Measurements from ENCODE around the gene PEX14.

Gene PEX14

DNA sequence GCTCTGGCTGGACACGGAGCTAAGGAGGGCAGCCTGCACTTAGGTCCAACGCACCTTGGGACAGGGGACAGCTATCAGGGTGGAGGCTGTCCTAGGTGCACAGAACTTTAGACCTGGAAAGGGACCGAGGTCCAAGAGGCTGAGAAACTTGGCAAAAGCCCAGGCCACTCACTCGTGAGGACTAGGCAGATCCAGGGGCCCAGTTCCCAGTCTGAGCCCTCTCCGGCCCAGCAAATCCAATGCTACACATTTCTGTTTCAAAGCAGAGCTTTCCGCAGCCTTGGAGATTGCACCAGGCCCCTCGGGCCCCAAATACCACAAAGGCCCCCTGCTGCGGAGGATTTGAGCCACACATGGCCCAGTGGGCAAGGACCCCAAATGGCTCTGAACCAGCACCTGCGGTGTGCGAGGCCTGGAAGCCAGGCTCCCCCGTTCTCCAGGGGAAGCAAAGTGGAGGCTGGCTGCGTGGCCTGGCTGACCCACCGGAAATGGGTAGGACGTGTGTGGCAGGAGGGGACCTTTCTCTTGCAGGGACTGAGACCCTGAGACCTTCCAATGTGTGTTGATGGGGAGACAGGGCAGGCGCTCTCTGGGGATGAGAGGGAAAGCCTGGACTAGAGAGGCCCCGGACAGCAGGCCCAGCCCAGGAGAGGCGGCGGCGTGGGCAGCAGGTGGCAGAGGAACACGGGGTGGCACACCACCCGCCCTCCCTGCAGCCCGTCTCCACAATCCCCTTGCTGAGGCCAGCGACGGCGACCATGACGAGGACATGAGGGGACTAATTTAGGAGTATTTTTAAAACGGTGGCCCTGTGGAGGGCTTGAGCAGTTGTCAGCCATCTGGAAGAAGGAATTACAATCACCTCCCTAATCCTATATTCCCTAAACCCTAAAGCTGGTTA is 203.0 kb downstream of the PEX14 start:
- no peaks in the 10 kb centered on the region for H3K9me3 ChIP-seq (ENCODE audit: insufficient read depth, low read length)
- no peaks in the 10 kb centered on the region for H3K27me3 ChIP-seq (ENCODE audit: insufficient read depth, insufficient read length)
- TF ChIP-seq ZNF274 (IDR thresholded peaks at IDR 0.05; ENCODE audit: low read depth, low read length) (no peak), SUZ12 (IDR thresholded peaks at IDR 0.05; ENCODE audit: extremely low read depth, insufficient read depth, insufficient read length) (no peak), YY1 (IDR thresholded peaks at IDR 0.05; ENCODE audit: insufficient read depth, insufficient read length) (no peak)
- H3K4me3 ChIP-seq (ENCODE audit: insufficient read length, low read depth), result no peak overlapping the region
- peak overlapping the region; percentile 71 for H3K9ac ChIP-seq (ENCODE audit: insufficient read length, low read depth)
- peaks cover 23% of the 10 kb centered on the region for H3K4me1 ChIP-seq (ENCODE audit: insufficient read depth, insufficient read length)
- no peak for DNase-seq (ENCODE audit: low read depth, low spot score)
- H3K36me3 ChIP-seq (ENCODE audit: insufficient read depth, insufficient read length, low read length), result no peaks in the 10 kb centered on the region

DNA sequence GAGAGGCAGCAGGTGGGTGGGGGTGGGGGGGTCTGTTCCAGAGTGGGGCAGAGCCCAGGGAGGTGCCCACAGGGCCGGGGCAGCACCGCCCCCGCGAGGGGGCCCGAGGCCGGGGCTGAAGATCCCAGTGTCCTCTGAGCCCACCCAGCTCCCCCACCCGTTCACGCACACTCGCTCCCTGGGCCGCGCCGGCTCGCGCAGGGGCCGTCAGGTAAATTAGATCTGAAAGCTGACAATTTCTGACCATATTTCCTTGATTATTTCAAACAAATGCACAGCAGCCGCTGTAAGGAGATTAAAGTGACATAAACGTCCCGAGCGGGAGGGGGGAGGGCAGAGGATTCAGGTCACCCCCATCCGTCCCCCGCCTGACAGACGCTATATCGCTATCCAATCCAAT is 203.7 kb downstream of the PEX14 start:
- no peak for TF ChIP-seq ZNF274 (IDR thresholded peaks at IDR 0.05; ENCODE audit: low read depth, low read length)
- TF ChIP-seq SUZ12 (IDR thresholded peaks at IDR 0.05; ENCODE audit: extremely low read depth, insufficient read depth, insufficient read length), result no peak
- TF ChIP-seq YY1 (IDR thresholded peaks at IDR 0.05; ENCODE audit: insufficient read depth, insufficient read length), result no peak
- no peaks in the 10 kb centered on the region for H3K9me3 ChIP-seq (ENCODE audit: insufficient read depth, low read length)
- no peaks in the 10 kb centered on the region for H3K27me3 ChIP-seq (ENCODE audit: insufficient read depth, insufficient read length)
- DNase-seq (ENCODE audit: low read depth, low spot score), result no peak
- H3K9ac ChIP-seq (ENCODE audit: insufficient read length, low read depth), result no peak overlapping the region
- H3K4me1 ChIP-seq (ENCODE audit: insufficient read depth, insufficient read length), result peaks cover 23% of the 10 kb centered on the region
- H3K36me3 ChIP-seq (ENCODE audit: insufficient read depth, insufficient read length, low read length), result no peaks in the 10 kb centered on the region
- H3K4me3 ChIP-seq (ENCODE audit: insufficient read length, low read depth), result no peak overlapping the region

DNA sequence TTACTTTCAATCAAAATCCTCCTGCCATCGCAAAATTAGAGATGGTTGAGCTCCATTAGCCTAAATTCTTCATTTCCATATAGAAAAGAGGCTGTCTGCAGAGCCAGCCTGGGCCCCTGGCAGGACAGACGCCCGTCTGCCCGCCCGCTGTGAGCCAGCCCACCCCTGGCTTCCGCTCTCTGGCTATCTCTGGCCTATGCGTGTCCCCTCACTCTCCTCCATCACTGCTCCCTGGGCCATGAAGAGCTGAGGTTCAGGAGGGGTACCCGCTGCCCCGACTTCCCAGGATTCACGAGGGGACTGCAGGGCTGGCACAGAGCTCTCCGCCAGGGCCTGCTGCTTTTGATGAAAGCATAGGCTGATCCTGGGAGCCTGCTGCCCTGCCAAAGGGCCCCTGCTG is 204.1 kb downstream of the PEX14 start:
- Histone ChIP-seq H3K4me1 (ENCODE audit: insufficient read depth, insufficient read length) (peaks cover 23% of the 10 kb centered on the region), H3K9ac (ENCODE audit: insufficient read length, low read depth) (no peak overlapping the region), H3K4me3 (ENCODE audit: insufficient read length, low read depth) (no peak overlapping the region), H3K36me3 (ENCODE audit: insufficient read depth, insufficient read length, low read length) (no peaks in the 10 kb centered on the region), H3K27me3 (ENCODE audit: insufficient read depth, insufficient read length) (no peaks in the 10 kb centered on the region), H3K9me3 (ENCODE audit: insufficient read depth, low read length) (no peaks in the 10 kb centered on the region)
- DNase-seq (ENCODE audit: low read depth, low spot score), result no peak
- TF ChIP-seq ZNF274 (IDR thresholded peaks at IDR 0.05; ENCODE audit: low read depth, low read length) (no peak), SUZ12 (IDR thresholded peaks at IDR 0.05; ENCODE audit: extremely low read depth, insufficient read depth, insufficient read length) (no peak), YY1 (IDR thresholded peaks at IDR 0.05; ENCODE audit: insufficient read depth, insufficient read length) (no peak)

DNA sequence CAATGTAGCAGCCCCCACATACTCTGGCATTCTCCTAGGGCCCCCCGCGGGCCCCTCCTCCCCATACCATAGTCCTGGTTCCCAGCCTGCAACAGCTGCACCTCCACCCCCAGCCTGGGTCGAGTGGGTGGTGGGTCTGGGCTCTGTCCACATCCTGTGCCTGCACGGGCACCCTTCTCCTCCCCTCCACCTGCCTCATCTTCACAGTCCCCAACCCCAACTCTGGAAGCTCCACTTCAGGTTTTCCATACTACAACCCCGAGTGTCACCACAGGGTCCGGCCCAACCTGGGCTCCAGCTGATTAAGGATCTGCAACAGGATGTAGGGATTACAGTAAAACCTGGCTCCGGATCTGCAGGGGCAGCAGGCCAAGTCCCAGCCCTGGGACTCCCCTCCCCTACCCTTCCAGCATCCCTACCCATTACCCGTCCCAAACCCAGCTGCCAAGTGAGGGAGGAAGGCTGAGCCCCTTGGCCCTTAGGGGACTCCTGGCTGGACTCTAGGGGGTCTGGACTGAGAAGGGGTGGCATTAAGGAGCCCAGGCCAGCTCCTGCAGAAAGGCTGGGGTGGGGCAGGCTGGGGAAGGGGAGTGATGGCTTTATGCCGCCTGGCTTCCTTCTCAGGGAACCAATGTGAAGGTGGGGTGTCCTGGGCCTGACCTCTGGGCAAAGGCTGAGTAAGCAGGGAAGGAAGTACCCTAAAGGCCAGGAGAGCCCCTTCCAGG is 204.9 kb downstream of the PEX14 start:
- peak; percentile 77 for DNase-seq (ENCODE audit: low read depth, low spot score)

More for the DNA sequence above, 204.9 kb downstream of the PEX14 start:
- H3K4me3 ChIP-seq (ENCODE audit: insufficient read length, low read depth), result no peak overlapping the region
- no peak for TF ChIP-seq SUZ12 (IDR thresholded peaks at IDR 0.05; ENCODE audit: extremely low read depth, insufficient read depth, insufficient read length)
- TF ChIP-seq YY1 (IDR thresholded peaks at IDR 0.05; ENCODE audit: insufficient read depth, insufficient read length), result no peak
- TF ChIP-seq ZNF274 (IDR thresholded peaks at IDR 0.05; ENCODE audit: low read depth, low read length), result no peak
- H3K36me3 ChIP-seq (ENCODE audit: insufficient read depth, insufficient read length, low read length), result no peaks in the 10 kb centered on the region
- peaks cover 27% of the 10 kb centered on the region for H3K4me1 ChIP-seq (ENCODE audit: insufficient read depth, insufficient read length)
- no peaks in the 10 kb centered on the region for H3K9me3 ChIP-seq (ENCODE audit: insufficient read depth, low read length)
- no peaks in the 10 kb centered on the region for H3K27me3 ChIP-seq (ENCODE audit: insufficient read depth, insufficient read length)
- H3K9ac ChIP-seq (ENCODE audit: insufficient read length, low read depth), result no peak overlapping the region

Measured in NT2/D1 (cell line).